GM21447 (cell line): ENCODE measurements around the gene EEFSEC.

Experiments
- ATAC-seq: cut with Tn5 transposase; IDR thresholded peaks from one replicate; pipeline ENCODE4 v1.9.1; 2021; ENCODE audit not compliant: unreplicated experiment

The EEFSEC gene

GRCh38 chr3:128281461-128282367, 128.4 kb downstream of the EEFSEC start:
- no peak for ATAC-seq

DNA sequence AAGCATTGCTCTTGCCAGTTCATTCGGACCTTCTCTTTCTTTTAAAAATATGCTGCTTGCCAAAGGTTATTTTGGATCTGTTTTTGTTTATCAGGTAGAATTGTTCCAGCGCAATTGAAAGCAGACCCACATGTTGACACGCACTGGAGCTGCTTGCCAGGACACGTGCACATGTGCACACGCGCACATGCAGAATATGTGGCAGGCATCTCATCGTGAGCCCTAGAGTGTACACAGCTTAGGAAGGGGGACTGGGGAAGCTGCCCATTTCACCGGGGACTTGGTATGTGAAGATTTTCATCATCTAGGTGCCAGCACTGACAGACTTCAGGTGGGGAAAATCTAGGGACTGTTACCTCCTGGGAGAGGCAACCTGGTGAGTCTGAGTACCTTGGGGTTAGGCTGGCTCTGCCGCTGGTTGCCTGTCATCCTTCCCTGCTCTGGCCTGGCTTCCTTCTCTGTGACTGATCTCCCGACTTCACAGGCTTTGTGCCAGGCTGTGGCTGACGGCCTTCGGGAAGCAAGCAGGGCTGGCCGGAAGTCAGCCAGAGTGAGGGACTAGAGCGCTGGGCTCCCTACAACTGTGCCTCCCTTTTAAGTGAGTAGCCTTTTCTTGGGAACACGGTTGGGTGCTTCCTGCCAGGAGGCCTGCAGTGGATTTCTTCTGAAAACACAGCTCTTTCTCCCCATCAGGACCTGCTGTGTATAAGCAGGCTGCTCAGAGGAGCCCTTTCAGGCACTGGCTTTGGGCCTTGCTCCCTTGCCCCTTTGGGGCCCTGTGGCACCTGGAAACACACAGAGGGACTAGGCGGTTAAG, 129.3 kb downstream of the EEFSEC start:
- ATAC-seq: no peak

DNA sequence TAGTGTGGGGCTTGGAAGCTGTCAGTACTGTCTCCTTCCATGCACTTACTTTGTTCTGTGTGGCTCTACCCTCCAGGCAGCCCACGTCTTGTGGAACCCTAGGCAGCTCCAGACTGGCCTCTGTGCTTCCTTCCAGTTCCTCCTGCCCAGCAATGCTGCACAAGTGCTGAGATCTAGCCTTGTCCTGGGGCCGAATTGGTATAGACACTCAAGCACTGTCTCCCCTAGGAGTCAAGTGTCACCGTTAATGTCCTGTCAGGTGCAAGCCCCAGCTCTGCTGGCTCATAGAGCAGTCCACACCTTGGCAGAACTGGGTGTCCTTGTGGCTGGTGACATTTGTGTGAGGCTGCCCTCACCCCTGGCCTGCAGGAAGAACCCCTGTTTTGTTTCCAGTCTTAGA, 130.1 kb downstream of the EEFSEC start:
- ATAC-seq: no peak

- no peak for ATAC-seq
These were observed 132.0 kb downstream of the EEFSEC start for GRCh38 chr3:128285042-128285966.

DNA sequence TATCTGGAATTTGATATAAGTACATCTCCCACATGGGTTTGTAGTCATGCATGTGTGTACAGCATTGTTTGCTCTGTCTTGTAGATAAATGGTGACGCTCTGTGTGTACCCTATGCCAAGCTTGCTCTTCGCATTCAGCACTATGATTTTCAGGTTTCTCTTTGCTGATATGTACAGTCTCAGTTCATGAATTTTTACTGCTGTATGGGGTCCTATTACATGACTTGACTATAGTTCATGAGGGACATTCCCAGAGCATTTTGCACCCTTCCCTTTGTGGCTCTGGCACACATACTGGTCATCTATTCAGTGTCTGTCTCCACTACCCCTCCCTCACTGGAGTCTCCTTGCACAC, 132.7 kb downstream of the EEFSEC start:
- ATAC-seq: no peak

GRCh38 chr3:128286691-128287090, 133.4 kb downstream of the EEFSEC start:
- no peak for ATAC-seq

DNA sequence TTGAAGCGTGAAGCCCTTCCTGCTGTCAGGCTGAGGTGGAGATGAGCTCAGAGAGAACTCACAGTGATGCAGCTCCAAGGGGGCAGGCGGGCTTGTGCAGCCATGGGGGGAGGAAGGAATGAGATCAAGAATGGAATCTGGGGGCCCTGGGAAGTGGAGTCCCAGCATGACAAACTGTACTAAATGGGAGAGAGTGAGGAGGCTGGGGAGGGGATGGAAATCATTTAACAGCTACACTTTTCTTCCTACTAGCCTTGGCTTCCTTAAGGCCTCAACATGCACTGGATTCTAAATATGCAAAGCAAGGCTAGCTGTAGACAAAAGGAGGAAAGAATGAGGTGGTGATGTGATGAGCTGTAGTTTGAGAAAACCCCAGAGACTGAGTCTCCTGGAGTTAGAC, 133.9 kb downstream of the EEFSEC start:
- no peak for ATAC-seq

- ATAC-seq: no peak
These were observed 136.3 kb downstream of the EEFSEC start for GRCh38 chr3:128289534-128289933.

DNA sequence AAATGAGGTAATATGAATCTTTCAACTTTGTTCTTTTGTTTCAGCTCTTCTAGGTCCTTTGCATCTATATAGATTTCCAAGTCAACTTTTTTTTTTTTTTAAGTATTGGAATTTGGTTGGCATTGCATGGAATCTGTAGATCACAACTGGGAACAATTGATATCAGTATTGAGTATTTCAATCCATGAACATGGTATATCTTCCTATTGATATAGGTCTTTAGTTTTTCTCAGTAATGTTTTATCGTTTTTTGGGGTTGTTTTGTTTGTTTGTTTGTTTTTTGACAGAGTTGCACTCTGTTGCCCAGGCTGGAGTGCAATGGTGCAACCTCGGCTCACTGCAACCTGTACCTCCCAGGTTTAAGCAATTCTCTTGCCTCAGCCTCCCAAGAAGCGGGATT, 137.2 kb downstream of the EEFSEC start:
- ATAC-seq: no peak

- ATAC-seq: no peak
These were observed 140.6 kb downstream of the EEFSEC start for GRCh38 chr3:128293930-128294329.

DNA sequence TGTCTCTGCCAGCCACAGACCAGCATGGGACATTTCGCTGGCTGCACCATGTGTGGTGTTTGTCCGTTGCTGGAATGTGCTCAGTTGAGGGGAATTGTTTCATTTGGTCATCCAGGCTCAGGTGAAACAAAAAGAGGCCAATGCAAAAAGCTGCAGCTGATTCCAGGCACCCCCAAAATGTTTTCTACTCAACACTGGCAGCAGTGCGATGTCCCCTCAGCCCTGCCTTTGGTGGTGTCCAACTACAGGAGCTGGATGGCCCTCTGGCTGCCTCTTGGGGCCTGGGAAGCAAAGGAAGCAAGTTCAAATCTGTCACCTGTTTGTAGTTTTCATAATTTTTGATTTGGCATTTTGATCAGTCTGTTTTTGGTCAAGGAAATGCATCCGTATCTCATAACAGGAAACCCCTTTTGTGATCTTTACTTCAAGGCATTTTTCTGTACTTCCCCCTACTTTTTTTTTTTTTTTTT, 141.8 kb downstream of the EEFSEC start:
- no peak for ATAC-seq

DNA sequence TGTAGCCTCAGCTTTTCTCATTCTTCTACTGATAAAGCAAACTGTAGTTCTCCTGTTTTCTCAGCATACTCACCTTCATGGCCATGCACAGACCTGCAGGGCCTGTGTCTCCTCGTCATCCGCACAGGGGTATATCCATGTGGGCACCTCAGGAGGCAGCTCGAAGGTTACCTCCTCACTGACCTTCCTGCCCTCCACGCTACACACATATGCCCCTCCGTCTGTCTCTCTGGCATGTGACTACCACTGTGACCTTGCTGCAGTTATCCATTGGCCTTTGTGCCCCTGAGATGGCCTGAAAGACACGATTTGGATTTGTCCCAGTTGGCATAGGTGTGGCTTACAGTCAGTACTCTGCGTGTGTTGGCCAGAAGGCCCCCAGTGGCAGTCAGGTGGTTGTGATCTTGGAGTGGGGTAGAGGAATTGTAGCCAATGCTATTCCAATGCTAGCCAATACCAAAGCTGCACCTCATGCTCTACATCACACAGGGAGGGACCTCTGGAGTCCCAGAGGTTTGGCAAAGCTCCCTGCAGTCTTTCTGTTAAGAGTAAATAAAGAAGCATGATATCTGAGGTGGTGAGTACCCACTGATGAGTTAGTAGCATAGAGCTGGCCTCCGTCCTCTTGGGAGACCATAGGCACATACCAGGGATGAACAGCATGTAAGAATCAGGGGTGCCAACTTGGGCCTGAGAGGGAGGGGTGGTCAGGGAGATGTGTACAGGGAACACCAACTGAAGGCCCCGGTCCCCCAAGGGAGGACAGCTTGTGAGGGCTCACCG, 143.4 kb downstream of the EEFSEC start:
- ATAC-seq: no peak

DNA sequence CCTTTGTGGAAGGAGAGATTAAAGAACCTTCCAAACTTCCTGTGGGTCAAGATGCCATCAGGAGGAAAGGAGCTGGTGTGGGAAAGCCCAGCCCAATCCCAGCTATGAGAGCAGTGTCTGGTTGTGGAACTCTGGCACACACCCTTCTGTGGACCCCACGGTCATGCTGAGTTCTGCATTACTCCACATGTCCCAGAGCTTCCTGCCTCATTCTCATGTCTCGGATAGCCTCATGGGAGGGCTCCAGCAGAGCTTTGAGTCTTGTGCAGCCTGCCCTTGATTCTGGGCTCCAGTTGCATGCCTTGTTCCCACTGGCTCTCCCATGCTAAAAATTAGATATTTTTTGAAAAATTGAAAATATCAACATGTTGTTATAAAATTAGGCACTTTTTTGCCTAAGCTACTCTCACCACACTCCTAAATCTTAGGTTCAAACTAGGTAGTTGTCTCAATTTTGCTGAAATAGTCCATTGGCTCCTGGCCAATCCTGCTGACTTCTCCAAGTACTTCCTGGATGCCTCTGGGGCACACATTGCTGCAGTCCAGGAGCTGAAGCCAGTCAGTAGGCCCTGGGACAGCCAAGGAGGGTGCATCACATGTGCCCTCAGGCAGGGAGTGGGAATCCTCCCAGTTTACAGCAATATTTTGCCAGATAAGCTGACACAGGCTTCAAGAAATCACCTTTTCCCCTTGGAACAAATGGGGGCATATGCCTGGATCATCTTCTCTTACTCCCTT, 144.3 kb downstream of the EEFSEC start:
- ATAC-seq: no peak

DNA sequence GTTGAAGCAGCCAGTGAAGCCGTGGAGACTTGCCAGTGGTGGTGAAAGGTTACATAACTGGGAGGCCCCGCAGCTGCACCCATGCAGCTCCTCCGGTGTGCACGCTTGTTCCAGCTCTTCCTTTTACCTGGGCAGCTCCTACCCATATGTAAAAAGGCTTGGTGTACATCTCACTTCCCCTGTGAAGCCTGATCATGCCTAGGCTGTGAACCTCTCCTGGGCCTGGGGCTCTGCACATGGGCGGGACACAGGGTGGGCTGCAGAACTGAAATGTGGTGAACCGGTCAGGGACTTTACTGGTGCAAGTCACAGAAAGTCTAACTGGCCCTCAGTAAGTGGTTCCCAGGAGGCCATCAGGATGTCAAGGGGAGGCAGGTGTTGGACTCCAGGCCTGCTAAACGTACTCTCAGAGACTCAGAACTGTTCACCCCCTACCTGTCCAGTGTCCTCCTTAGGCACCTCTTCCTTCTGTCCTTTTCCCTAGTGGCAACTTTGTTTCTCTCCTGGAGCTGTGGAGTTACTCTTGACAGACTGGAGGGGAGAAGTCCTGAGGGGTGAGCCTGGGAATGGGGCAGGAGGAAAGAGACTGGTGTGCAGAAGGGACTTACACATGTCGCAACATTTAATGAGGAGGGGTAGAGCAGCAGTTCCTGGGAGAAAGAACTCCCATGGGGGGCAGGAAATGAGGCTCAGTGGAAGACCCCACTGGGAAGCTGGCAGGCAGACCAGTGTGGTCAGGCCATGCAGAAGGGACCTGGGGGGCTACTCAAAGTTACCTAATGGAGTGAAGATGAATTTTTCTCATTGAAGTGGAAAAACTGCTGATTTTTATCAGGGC, 148.1 kb downstream of the EEFSEC start:
- no peak for ATAC-seq

- no peak for ATAC-seq
These were observed 153.2 kb downstream of the EEFSEC start for GRCh38 chr3:128306481-128306880.

DNA sequence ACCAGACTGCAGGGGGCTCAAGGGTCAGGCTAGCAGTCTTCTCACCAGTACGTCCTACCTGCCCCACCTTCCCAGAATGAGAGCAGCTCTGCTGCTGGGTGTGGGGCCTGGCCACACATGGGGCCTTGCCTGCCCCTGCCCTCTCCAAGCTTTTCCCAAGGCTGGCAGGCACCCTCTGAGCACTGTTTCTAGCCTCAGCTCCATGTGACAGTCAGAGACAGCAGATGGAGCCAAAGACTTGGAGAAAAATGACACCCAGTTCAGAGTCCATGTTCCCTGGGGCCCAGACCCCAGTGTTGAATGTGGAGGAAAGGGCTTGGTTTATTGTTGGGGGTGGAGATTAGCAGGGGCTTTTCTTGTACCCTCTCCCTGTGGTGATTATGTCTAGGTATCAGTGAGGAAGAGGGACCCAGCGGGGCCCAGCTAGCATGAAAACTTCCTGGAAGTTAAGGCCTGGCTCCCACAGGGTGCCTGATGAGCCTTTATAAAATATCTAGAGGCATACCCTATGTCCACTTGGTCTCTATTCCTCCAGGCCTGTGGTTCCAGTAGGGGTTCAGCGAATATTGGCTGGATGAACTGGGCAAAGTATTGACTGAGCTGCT, 153.8 kb downstream of the EEFSEC start:
- no peak for ATAC-seq

- no peak for ATAC-seq
These were observed 154.6 kb downstream of the EEFSEC start for GRCh38 chr3:128307781-128308469.

GRCh38 chr3:128309026-128309425, 155.7 kb downstream of the EEFSEC start:
- ATAC-seq: no peak
